GM12891 (cell line): ENCODE measurements around the gene UPF1.

Experiments
- POLR2A ChIP-seq: IDR thresholded peaks from 2 replicates; pipeline ENCODE4 v1.6.1; 2011; ENCODE audit warnings: low read depth, low read length, control low read depth
- POLR2AphosphoS5 ChIP-seq: IDR thresholded peaks from 2 replicates; pipeline ENCODE4 v1.6.1; 2011; ENCODE audit warnings: low read depth, low read length, control low read depth
- POU2F2 ChIP-seq: IDR thresholded peaks from 2 replicates; pipeline ENCODE4 v1.6.1; 2011; ENCODE audit warnings: low read depth, mild to moderate bottlenecking, control low read depth, low read length, moderate library complexity
- SPI1 ChIP-seq: IDR thresholded peaks from 2 replicates; pipeline ENCODE4 v1.6.1; 2011; ENCODE audit warnings: low read depth, low read length, control low read depth
- TAF1 ChIP-seq: IDR thresholded peaks from 2 replicates; pipeline ENCODE4 v1.6.1; 2011; ENCODE audit warnings: low read depth, low read length, control low read depth

DNA sequence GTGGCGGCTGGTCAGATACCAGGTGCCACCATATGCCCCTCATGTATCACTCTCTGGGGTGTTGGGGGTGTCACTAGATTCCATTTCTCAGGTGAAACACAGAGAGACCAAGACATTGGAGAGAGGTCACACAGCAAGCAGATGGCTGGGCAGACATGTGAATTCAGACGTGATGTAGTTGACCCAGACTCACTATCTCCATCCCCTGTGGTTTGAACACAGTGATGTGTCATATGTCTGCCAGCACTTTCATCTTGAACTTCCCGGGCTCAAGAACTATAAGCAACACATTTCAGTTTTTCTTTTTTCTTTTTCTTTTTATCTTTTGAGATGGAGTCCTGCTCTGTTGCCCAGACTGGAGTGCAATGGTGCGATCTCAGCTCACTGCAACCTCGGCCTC, 16.1 kb upstream of the UPF1 start:
- TF ChIP-seq POLR2A (no peak), POLR2AphosphoS5 (no peak), TAF1 (no peak), POU2F2 (no peak), SPI1 (no peak)
